PFSK-1 (cell line): ENCODE results near the gene MAST4.

Source experiments
- FOXP2 ChIP-seq: optimal IDR thresholded peaks from 2 replicates; pipeline ENCODE3; 2011; ENCODE audit warnings: borderline replicate concordance, control low read depth, inconsistent platforms; ENCODE audit not compliant: insufficient read depth; ENCODE audit errors: extremely low read length, extremely low read depth
- POLR2AphosphoS5 ChIP-seq: IDR thresholded peaks from 2 replicates; pipeline ENCODE4 v1.6.1; 2012; ENCODE audit warnings: low read depth, mild to moderate bottlenecking, control low read depth, low read length, moderate library complexity
- REST ChIP-seq, 2 experiments: IDR thresholded peaks; 2 replicates each; pipeline versions ENCODE4 v1.6.1 to v1.8.0; 2011 to 2012; ENCODE audit warnings: low read depth in 2 of 2, low read length in 2 of 2, control low read depth in 1 of 2, inconsistent platforms in 1 of 2, mild to moderate bottlenecking in 1 of 2, moderate library complexity in 1 of 2; ENCODE audit not compliant: insufficient read depth in 1 of 2
- SIN3A ChIP-seq: IDR thresholded peaks from 2 replicates; pipeline ENCODE4 v1.6.1; 2012; ENCODE audit warnings: mild to moderate bottlenecking, low read length, moderate library complexity, borderline replicate concordance; ENCODE audit not compliant: insufficient read depth
- TAF1 ChIP-seq: IDR thresholded peaks from 2 replicates; pipeline ENCODE4 v1.6.1; 2012; ENCODE audit warnings: low read length, control low read depth, borderline replicate concordance; ENCODE audit not compliant: insufficient read depth

Gene MAST4

GRCh38 chr5:67047616-67048015 is 451.4 kb downstream of the MAST4 start:
- TF ChIP-seq FOXP2 (no peak), SIN3A (no peak), POLR2AphosphoS5 (no peak), TAF1 (no peak), REST (IDR thresholded peaks at IDR 0.05; ENCODE audit: insufficient read depth in 1 of 2, low read depth in 2 of 2, low read length in 2 of 2) (no peak)

GRCh38 chr5:67050125-67050524 is 453.9 kb downstream of the MAST4 start:
- TF ChIP-seq FOXP2: no peak

- TF ChIP-seq TAF1 (no peak), REST (IDR thresholded peaks at IDR 0.05; ENCODE audit: insufficient read depth in 1 of 2, low read depth in 2 of 2, low read length in 2 of 2) (no peak), SIN3A (no peak), POLR2AphosphoS5 (no peak), FOXP2 (no peak)
These were observed 454.4 kb downstream of the MAST4 start for GRCh38 chr5:67050635-67051034.

GRCh38 chr5:67051164-67051563 is 455.0 kb downstream of the MAST4 start:
- TF ChIP-seq REST (IDR thresholded peaks at IDR 0.05; ENCODE audit: insufficient read depth in 1 of 2, low read depth in 2 of 2, low read length in 2 of 2): no peak
- no peak for TF ChIP-seq FOXP2
- TF ChIP-seq TAF1: no peak
- TF ChIP-seq POLR2AphosphoS5: no peak
- TF ChIP-seq SIN3A: no peak

- TF ChIP-seq SIN3A (no peak), TAF1 (no peak), FOXP2 (no peak), POLR2AphosphoS5 (no peak), REST (IDR thresholded peaks at IDR 0.05; ENCODE audit: insufficient read depth in 1 of 2, low read depth in 2 of 2, low read length in 2 of 2) (no peak)
These were observed 455.8 kb downstream of the MAST4 start for GRCh38 chr5:67052034-67052433.

GRCh38 chr5:67053229-67053628 is 457.0 kb downstream of the MAST4 start:
- no peak for TF ChIP-seq FOXP2
- TF ChIP-seq SIN3A: no peak
- TF ChIP-seq POLR2AphosphoS5: no peak
- no peak for TF ChIP-seq TAF1
- no peak for TF ChIP-seq REST (IDR thresholded peaks at IDR 0.05; ENCODE audit: insufficient read depth in 1 of 2, low read depth in 2 of 2, low read length in 2 of 2)
